ENCODE measurements around the gene CIPC. TPM values are rescaled to one million over a fixed set of nuclear protein-coding genes. Genes with fewer than 3 reads are reported as not detected.

The CIPC gene
- total RNA-seq, 2 experiments from 2014 or later, result 20.9 to 43.4 TPM

DNA sequence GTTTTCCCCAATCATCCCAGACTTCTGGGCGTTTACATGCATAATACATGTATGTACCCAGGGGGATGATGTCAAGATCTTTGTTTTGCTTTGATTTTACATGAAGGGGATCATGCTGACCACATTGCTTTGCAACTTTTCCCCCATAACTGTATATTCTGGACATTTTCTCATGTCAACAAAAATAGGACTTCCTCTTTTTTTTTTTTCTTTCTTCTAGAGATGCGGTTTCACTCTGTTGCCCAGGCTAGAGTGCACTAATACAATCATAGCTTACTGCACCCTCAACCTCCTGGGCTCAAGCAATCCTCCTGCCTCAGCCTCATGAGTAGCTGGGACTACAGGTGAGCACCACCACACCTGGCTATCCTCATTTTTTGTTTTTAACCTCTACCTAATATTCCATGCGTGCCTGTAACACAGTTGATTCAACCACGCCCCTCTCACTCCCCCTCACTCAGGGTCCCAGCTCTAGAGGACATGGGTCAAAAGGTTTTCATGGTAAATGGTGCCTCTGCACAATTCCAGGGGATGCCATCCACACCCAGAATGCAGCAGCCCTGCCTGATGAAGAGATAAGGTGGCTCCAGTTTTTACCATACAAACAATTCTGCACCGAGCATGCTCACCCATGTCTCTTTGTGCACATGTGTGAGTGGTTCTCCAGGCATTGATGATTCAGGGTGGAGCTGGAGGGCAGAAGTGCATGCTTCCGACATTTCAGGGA is 32.0 kb upstream of the CIPC start:
- BruUV-seq (replicated peaks), result no TSS peak
- intact Hi-C loops (cut with micrococcal nuclease; ENCODE audit: unreplicated experiment), result no loop called here
- Histone ChIP-seq H3K36me3 (ENCODE audit: insufficient read depth, low read length) (no peaks in the 10 kb centered on the region), H3K79me2 (ENCODE audit: insufficient read depth, low read depth, low read length) (no peaks in the 10 kb centered on the region), H2AFZ (ENCODE audit: low read length) (no peak overlapping the region), H3K4me1 (ENCODE audit: insufficient read depth, low read length, poor library complexity, severe bottlenecking) (no peaks in the 10 kb centered on the region), H4K20me1 (ENCODE audit: insufficient read depth, low read length) (no peaks in the 10 kb centered on the region), H3K27ac (ENCODE audit: low read depth, low read length, poor library complexity, severe bottlenecking) (no peak overlapping the region), H3K9me2 (ENCODE audit: insufficient read depth, low read length) (no peaks in the 10 kb centered on the region), H3K4me2 (ENCODE audit: low read length) (no peak overlapping the region), H3K9me3 (ENCODE audit: low read length) (no peaks in the 10 kb centered on the region), H3K4me3 (ENCODE audit: low read depth, low read length, poor library complexity, severe bottlenecking) (no peak overlapping the region)
- CTCF ChIA-PET (ENCODE audit: unreplicated experiment), result no interaction called here
- no peak for DNase-seq (ENCODE audit: low spot score)
- POLR2A ChIA-PET, result no interaction called here
- TF ChIP-seq, protein P1, sequence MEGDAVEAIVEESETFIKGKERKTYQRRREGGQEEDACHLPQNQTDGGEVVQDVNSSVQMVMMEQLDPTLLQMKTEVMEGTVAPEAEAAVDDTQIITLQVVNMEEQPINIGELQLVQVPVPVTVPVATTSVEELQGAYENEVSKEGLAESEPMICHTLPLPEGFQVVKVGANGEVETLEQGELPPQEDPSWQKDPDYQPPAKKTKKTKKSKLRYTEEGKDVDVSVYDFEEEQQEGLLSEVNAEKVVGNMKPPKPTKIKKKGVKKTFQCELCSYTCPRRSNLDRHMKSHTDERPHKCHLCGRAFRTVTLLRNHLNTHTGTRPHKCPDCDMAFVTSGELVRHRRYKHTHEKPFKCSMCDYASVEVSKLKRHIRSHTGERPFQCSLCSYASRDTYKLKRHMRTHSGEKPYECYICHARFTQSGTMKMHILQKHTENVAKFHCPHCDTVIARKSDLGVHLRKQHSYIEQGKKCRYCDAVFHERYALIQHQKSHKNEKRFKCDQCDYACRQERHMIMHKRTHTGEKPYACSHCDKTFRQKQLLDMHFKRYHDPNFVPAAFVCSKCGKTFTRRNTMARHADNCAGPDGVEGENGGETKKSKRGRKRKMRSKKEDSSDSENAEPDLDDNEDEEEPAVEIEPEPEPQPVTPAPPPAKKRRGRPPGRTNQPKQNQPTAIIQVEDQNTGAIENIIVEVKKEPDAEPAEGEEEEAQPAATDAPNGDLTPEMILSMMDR (conservative IDR thresholded peaks at IDR 0.05; ENCODE audit: low read length), result no peak
- TF ChIP-seq EZH2phosphoT487 (IDR thresholded peaks at IDR 0.05; ENCODE audit: borderline replicate concordance, low read depth, low read length), result no peak

DNA sequence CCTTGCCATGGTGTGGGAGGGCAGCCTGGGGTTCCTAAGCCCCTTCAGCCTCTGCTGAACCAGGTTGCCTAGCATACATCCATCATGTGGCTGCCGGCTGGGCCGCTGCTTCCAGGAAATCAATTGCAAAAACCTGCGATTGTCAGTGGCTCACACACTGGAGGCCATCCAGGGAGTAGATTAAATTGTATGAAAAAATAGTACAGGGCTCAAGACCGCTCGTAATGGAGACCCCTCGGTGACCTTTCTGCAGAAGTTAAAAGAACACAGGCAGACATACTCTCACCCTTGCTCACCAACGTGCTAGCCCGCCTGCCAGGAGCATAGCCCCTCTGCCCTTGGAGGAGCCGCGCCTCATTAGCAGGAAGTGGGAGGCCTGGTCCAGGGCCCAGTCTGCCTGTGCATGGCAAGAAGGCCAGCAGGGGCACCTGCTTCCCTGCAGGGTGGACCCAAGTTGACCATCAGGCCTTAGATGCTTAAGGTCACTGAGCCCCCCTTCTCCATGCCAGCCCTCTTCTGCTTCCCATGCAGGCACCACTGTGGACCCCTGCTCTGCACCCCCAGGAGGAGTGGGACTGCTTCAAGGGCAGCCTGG is 31.4 kb upstream of the CIPC start:
- Histone ChIP-seq H3K4me3 (ENCODE audit: low read depth, low read length, poor library complexity, severe bottlenecking) (no peak overlapping the region), H2AFZ (ENCODE audit: low read length) (no peak overlapping the region), H3K9me2 (ENCODE audit: insufficient read depth, low read length) (no peaks in the 10 kb centered on the region), H3K27ac (ENCODE audit: low read depth, low read length, poor library complexity, severe bottlenecking) (no peak overlapping the region), H3K9me3 (ENCODE audit: low read length) (no peaks in the 10 kb centered on the region), H3K4me2 (ENCODE audit: low read length) (no peak overlapping the region), H3K4me1 (ENCODE audit: insufficient read depth, low read length, poor library complexity, severe bottlenecking) (no peaks in the 10 kb centered on the region), H3K79me2 (ENCODE audit: insufficient read depth, low read depth, low read length) (no peaks in the 10 kb centered on the region), H4K20me1 (ENCODE audit: insufficient read depth, low read length) (no peaks in the 10 kb centered on the region), H3K36me3 (ENCODE audit: insufficient read depth, low read length) (no peaks in the 10 kb centered on the region)
- no peak for TF ChIP-seq EZH2phosphoT487 (IDR thresholded peaks at IDR 0.05; ENCODE audit: borderline replicate concordance, low read depth, low read length)
- TF ChIP-seq, protein P1 (conservative IDR thresholded peaks at IDR 0.05; ENCODE audit: low read length), result no peak
- ChIA-PET CTCF (ENCODE audit: unreplicated experiment) (no interaction called here), POLR2A (no interaction called here)
- intact Hi-C loops (cut with micrococcal nuclease; ENCODE audit: unreplicated experiment), result no loop called here
- BruUV-seq (replicated peaks), result no TSS peak
- no peak for DNase-seq (ENCODE audit: low spot score)
